Stimulated activated CD8-positive, alpha-beta memory T cell treated with anti-CD3 and anti-CD28 coated beads, Interleukin-15, amount 100 ng/mL, for 24 hours (primary cell): ENCODE measurements around the gene ZNF408.

Experiments
- DNase-seq: peaks from one replicate; pipeline ENCODE4 v3.0.0-alpha.2; 2020; ENCODE audit warnings: low read depth

Gene ZNF408

DNA sequence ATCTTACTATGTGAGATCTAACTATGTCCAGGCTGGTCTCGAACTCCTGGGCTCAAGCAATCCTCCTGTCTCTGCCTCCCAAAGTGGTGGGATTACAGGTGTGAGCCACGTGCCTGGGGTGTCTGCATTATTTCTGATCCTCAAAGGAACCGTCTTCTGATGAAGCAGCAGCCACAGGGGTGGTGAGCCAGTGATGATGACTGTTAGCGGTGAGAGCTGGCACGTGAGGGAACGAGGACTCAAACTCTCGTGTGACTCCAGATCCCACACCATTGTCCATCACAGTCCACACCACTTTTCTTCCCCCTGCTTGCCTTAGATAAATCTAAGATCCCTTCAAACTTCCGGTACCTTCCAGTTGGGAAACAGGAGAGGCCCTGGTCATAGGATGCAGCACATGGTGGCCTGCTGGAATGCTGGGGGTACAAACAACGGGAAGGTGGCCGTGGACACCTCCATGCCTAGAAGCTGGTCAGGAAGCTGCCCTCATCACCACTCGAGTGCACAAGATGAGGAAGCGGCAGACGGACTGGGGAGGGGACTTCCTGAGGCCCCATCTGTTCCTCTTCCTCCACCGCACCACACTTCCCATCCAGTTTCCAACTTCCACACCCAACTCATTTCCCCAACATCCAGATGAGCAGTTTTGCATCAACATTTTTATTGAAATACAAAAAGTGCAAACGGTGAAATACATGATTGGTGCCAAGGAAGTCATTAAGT lies 24.2 kb upstream of the ZNF408 start:
- no peak for DNase-seq

DNA sequence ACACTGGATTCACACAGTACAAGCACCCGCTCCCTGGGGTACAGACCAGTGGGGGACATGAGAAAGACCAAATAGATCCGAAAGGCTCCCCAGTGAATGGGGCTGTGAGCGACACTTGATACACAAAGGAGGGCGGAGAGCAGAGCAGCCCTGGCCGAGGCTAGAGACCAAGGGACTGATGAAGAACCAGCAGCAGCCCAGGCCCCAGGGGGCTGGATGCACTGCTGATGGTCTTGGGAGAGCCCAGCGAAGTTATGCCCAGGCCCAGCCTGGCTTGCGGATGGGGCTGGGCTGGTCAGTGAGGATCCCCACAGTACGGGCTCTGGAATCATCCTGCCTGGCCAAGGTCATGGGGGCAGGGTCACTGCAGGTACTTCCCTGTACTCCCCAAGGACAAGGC lies 23.7 kb upstream of the ZNF408 start:
- no peak for DNase-seq

DNA sequence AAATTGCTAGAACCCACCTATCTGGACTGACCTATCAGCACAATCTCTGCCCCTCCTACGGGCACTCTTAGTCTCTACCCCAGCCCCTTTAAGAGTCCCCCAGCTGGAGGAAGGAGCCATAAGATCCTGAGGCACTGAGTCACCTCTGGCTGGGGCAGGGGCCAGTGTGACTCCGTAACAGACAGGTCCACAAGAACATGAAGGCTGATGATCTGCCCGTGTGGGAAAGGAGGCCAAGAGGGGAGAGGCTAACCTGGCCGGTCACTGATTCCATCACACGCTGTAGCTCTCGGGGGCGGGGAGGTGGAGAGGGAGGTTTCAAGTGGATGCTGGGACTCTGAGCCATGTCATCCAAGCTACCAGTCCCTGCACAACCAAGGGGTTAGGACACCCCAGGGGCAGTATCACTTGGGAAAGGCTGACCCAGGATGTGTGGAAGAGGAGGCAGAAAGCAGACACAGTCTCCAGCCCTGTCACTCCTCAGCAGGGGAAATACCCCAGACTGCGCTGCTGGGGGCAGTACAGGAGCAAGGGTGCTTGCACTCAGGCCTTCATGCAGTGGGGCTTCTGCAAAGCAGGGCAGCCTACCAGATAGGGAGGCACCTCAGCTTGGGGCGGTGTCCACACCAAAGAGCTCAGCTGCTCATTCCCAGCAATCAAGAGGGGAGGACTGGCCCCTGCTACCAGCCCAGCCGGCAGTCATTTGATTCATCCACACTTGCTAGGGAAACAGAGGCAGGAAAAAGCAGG lies 22.7 kb upstream of the ZNF408 start:
- no peak for DNase-seq

DNA sequence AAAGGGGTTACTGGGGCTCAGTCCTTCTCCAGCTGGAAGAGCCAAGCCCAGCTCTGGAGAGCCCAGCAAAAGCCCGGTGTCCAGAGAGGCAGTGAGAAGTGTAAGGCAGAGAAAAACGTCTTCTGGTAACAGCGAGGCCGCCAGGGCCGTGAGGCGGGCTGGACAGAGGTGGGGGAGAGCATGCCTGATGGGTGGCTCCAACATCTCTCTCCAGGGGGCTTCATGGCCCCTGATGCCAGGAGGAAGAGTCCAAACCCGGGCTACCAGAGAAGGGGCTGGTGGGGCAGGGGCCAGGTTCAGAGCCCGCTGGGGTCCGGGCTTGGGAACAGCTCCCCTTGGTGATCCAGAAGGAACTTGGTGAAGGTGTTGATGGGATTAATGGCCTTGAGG lies 22.1 kb upstream of the ZNF408 start:
- DNase-seq = no peak

DNA sequence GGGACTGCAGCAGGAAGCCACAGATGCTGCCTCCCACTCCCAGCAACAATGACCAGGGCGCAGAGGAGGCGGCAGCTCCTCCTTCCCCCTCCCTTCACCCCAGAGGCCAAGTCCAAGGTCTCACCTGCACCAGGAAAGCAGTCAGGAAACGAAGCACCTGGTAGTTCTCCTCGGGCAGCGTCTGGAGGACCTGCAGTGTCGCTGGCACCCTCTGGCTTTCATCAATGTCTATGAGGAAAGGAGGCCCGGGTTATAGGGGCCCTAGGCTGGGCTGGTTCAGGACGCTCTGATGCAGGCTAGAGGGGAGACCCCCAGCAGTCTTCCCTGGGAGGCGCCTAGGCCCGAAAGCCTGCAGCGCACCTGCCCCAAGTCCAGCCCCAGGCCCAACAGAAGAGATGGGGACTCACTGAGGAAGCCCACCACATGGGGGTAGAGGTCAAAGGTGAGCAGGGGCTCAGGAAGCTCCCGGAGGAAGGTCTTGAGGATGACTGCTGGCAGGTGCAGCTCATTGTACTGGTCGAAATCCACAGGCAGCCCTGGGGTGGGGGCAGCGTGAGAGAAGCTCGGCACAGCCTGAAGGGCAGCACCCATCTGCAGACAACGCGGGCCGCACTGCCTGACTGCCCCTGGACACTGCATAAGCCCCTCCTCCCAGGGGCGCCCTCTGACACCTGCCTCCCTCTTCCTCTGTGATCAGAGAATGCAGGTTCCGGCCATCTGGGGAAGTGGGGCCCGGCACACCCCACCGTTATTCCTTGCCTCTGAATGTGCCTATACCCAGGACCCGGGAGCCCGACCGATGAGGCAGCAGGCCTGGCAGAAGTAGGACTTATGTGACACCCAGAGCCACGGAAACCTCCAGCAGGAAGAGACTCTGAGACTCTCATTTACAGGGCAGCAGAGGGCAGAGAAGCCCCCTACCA lies 21.3 kb upstream of the ZNF408 start:
- DNase-seq = no peak

DNA sequence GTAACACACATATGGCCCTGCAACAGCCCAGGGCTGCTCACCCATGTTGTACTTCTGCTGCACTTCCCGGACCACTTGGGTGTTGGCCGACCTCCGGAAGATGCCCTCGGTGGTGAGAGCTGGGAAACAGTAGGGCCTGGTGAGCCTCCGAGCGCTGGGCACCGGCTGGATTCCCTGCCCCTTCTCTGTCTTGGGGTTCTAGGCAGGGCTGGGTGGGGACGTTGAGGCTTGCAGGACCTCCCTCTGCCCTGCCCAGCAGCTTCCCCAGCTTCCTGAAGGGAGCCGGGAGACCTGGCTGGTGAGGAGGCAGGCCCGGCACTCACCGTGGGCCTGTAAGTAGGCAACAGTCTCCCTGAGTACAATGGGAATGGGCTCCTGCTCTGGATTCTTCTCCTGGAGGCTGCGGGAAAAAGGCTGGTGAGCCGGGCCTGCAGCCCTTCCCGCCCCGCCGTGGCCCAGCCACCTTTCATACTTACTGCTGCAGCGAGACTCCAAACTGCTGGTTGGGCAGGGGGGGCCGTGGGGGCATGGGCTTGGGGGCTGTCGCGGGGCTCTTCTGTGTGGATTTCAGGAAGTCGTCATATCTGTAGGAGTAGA lies 20.6 kb upstream of the ZNF408 start:
- DNase-seq = no peak

DNA sequence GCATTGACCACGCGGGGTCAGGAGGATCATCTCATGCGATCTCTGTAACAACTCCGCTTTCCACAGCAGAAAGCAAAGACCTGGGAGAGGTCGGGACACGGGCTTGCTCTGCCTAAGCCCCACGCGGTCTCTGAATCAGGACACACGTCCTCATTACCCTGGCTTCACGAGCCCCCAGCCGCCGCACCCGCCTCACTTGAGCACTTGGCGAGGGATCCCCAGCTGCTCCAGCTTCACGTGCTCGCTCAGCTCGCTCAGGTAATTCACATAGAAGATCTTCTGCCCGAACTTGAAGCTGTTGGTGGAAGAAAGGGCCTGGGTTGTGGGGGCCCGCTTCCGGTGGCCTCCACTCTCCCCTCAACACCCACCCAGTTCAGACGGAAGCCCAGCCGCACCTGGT lies 20.0 kb upstream of the ZNF408 start:
- no peak for DNase-seq

DNA sequence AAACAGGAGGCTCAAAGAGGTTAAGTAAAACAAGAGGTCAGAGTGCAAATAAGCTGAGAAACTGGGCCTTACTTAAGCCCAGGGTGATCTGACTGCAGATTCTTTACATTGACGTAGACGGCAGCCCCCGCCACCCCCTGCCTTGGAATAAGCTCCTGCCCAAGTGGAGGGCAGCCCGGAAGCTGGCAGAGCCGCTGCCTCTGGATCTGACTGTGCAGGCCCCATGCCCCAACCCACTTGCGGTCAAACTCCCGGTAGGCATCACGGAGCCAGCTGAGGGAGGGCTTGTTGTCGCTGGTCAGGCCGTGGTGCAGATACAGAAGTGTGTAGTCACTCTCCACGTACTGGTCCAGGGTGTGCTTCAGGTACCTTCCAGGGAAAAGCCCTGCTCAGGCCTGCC lies 19.0 kb upstream of the ZNF408 start:
- DNase-seq = no peak

DNA sequence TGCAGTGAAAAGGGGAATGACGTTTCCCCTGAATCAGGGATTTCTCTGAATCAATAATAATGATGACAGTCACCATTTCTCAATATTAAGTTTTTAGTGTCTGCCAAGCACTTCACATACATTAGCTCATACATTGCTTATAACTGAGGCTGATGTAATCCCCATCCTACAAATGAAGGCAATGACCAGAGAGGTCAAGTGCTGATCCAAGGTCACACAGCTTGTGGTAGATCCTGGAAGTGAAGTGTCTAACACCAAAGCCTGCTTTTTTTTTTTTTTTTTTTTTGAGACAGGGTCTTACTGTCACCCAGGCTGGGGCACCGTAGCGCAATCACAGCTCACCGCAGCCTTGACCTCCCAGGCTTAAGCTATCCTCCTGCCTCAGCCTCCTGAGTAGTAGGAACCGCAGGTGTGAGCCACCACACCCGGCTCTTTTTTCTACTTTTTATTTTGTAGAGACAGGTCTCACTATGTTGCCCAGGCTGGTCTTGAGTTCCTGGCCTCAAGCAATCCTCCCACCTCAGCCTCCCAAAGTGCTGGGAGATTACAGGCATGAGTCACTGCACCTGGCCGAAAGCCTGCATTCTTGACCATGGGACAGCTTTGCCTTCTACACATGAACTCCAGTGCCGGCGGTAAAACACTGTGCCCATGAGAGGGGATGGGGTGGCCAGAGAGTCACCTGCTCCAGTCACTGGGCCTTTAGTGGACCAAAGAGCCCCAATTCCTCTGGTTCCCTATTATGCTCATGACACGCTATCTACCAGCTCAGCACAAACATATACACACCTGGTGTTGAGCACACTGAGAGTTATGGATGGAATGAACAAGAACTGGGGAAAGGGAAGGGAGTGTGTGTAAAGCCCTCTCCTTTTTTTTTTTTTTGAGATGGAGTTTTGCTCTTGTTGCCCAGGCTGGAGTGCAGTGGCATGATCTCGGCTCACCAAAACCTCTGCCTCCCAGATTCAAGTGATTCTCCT lies 17.8 kb upstream of the ZNF408 start:
- no peak for DNase-seq

DNA sequence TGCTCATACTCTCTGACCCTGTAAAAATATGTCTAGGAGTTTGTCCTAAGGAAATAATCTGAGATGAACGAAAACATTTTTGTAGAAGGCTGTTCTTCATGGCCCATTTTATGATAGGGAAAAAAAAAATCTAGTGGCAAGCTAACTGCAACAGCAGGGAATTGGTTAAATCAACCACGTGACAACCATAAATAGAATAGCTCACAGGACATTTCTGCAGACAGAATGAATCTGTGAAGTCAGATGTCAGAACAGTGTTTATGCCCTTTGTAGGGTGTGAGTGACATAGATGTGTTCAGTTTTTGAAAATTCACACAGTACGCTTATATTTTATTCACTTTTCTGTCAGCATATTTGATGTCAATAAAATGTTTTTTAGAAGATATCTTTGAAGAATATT lies 16.5 kb upstream of the ZNF408 start:
- no peak for DNase-seq

DNA sequence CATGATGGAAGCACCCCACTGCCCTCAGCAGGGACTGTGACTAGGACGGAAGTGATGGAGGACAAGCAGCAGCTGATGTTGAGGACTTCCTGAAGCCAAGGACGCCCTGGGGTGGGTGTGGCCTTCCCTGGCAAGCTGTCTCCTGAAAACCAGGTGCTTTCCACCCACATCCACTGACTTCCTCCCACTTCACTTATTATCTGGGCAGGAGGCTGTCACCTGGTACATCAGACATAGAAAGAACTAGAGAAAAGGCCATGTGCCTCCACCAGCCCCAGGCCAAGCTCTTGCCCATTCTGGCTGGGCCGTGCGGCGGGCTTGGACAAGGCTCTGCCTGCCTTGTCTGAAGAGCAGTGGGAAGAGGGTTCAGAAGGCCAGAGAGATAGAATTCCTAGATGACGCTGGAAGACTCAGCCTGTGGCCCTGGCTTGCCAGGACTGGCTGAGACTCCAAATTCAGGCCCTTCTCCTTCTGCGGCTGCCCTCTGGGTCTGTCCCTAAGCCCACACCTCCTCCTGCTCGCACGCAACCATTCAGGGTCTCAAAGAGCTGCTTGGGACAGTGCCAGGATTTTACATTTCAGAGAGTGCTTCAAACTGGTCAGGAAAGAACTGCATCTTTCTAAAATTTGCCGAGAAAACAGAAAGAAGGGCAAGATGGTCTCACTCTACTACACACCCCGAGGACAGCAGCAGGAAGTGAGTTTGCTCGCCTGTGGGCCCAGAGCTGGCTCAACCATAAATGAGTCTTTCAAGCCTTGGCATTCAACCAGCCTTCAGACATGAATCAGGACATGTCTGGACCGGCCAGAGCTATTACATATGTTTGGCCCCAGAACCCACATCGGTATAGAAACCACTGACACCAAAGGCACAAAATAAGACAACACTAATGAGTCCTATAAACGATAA lies 13.7 kb upstream of the ZNF408 start:
- DNase-seq = no peak

DNA sequence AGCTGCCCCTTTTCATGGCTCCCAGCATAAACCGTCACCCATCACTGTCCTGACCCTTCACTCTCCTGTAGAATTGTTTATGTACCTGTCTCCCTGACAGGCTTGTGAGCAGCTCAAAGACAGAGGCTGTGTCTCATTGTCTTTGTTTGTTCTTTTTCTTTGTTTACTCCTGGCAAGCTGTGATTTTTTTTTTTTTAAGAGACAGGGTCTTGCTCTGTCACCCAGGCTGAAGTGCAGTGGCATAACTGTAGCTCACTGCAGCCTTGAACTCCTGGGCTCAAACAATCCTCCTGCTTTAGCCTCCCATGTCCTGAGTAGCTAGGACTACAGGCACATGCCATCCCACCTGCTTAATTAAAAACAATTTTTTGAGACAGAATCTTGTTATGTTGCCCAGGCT lies 10.1 kb upstream of the ZNF408 start:
- DNase-seq = no peak

DNA sequence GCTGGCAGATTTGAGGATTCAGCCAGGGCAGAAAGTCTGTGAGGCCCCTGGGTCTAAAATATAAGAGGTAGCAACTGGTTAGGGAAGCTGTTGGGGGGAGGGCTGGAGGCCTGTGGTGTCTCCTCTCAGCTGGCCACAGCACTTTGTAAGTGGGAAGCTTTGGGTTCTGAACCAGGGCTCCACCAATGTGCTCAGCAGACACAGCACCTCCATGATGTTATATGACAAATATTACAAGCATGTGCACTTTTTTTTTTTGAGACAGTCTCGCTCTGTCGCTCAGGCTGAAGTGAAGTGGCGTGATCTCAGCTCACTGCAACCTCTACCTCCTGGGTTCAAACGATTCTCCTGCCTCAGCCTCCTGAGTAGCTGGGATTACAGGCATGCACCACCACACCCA lies 8.4 kb upstream of the ZNF408 start:
- DNase-seq = no peak

DNA sequence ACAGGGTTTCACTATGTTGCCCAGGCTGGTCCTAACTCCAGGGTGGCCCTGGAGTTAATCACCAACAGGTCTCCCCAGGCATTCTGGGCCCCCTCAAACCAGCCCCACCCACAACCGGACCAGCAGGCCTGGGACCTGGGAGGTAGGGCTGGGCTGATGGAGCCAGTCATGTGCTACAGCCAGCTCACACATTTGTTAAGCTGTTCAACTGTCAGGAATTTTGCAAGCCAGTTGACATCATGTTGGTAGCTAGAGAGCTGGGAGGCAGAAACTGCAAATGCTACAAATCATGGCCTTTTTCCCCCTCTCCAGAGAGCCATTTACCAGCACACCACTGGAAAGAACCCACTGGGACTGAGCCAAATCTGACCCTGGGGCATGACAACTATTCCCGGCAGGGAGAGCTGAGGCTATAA lies 7.2 kb upstream of the ZNF408 start:
- DNase-seq = no peak

DNA sequence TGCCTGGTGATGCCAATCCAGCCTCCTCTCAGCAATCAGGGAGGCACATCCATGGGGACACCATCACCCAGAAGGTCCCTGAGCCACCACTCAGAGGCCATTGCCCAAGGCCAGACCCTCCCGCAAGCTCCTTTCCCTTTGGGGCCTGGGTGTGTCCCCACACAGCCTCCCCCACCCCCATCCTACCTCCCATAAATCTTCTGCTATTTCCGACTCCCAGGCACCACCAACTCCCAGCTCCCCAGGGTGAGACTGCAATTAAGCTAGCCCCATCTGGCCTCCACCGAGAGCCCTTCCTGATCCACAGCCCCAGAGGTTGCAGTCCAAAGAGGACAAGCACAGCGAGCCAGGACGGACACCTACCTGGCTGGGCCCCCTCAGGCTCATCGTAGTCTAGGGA lies 6.8 kb upstream of the ZNF408 start:
- no peak for DNase-seq

DNA sequence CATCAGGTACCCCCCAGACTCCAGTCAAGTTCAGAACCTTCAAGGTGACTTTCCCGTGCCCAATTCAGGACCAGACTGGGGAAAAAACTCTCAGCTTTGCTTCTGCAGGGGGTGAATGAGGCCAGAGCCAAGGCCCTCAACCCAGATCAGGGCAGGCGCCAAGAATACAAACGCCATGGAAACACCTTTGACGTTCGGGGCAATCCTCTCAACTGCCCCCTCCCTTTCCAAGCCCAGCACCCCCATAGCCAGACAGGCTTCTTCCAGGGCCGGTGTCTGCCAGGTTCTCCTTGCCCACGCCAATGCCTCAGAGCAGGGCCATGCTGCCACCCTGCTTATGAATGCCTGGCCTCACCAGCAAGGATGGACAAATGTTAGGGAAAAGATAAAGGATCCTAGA lies 6.2 kb upstream of the ZNF408 start:
- no peak for DNase-seq

DNA sequence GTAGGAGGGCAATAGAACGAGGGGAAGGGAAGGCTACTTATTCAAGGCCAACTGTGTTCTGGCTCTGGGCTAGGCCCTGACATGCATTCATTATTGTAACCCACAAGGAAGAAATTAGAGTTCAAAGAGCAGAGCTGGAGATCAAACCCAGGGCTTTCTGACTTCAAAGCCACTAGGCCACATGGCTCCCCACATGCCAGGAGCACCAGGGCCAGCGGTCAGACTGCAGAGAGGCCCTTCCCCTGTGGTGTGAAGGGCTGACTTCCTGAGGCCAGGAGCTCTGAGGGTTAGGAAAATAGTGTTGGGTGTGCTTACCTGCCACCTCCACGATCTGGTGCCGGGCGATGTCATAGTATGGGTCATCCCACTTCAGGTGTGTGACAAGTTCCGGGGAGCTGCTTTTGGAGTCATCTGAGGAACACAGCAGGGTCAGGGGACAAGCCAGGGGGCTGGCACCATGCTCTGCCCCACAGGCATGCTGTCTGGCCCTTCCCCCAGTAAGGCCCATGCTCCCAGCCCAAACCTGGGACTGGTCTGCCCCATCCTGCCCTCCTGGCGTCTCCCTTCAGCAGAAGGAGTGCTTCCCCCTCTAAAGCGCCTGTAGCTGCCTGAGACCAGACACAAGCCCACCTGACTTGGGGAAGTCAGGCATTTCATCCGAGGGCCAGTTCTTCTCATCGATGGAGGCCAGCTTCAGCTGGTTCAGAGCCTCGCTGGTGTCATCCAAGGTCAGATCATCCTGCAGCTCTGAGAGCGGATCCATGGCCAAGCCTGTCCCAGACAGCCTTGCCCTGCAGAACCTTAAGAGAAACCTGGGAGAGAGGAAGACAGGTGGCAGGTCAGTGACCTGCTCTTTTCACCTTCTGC lies 5.3 kb upstream of the ZNF408 start:
- DNase-seq = no peak

DNA sequence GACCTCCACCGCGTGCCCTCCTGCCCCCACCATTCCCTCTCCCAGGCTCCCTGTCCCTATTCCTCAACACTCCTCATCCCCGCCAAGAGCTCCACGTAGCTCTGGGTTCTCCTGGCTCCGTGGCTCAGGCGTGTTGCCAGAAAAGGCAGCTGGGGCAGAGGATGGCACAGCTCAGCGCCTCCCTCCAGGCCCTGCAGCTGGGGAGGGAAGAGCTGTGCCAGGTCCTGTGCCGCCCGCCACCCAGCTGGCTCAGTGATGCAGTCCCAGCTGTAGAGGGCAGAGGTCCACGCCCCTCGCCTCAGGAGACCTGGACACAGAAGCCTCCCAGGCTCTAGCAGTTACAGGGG lies 4.6 kb upstream of the ZNF408 start:
- DNase-seq = no peak

DNA sequence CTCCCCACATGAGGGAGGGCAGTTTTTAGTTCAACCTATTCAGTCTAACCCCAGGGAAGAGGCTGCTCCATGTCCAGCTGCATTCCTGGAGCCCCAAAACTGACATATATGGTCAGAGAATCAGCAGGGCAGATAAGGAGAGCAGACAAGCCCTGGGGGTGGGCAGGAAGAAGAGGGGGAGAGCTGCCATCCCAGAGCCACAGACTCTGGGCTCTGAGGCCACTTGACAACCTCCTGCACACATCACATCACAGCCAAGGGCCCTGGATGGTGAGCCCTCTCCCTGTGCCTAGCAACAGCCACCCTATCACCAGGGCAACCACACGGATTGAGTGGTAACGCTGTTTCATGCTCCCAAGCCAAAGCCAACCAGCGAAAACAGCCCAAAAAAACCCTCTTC lies 3.5 kb upstream of the ZNF408 start:
- no peak for DNase-seq
